Measurements from ENCODE around the gene COL27A1.
A peak's percentile ranks its signal among the peaks of the same experiment; 100 is the strongest.

DNA sequence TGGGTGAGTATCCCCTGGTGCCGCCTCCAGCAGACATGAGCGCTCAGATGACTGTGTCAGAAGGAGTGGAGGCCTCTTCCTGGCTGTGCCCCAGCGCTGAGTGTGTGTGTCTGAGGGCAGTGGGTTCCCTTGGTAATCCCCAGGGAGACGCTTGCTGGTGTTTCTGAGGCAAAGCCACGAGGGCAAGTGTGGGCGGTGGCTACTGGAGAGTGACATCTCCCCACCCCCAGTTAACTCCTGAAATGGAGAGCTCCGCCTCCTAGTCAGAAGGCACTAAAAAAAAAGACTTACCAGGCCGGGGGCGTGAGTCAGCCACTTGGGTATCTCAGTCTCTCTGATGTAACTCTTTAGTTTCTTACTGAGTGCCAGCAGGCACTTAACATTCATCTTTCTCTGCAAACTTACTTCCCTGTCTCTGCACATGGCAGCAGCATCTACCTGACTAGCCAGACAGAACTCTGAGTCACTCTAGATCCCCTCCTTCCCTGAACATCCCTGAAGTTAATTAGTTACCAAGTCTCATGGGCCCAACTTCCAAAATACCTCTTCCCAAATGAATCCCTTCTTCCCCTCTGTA lies 193.7 kb downstream of the COL27A1 start:
- TF ChIP-seq POLR2A (IDR thresholded peaks at IDR 0.05) = no peak
- TF ChIP-seq, protein P1, sequence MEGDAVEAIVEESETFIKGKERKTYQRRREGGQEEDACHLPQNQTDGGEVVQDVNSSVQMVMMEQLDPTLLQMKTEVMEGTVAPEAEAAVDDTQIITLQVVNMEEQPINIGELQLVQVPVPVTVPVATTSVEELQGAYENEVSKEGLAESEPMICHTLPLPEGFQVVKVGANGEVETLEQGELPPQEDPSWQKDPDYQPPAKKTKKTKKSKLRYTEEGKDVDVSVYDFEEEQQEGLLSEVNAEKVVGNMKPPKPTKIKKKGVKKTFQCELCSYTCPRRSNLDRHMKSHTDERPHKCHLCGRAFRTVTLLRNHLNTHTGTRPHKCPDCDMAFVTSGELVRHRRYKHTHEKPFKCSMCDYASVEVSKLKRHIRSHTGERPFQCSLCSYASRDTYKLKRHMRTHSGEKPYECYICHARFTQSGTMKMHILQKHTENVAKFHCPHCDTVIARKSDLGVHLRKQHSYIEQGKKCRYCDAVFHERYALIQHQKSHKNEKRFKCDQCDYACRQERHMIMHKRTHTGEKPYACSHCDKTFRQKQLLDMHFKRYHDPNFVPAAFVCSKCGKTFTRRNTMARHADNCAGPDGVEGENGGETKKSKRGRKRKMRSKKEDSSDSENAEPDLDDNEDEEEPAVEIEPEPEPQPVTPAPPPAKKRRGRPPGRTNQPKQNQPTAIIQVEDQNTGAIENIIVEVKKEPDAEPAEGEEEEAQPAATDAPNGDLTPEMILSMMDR (IDR thresholded peaks at IDR 0.05) = no peak
- no peak for TF ChIP-seq EP300 (IDR thresholded peaks at IDR 0.05; ENCODE audit: low read depth)
- peak; percentile 33 to 50 (median 33) for TF ChIP-seq POLR2AphosphoS5 (IDR thresholded peaks at IDR 0.05)

Measured in transverse colon (tissue), 4 donors.